ENCODE data around the gene COL28A1. TPM values are rescaled to one million over a fixed set of nuclear protein-coding genes. Genes with fewer than 3 reads are reported as not detected.

The COL28A1 gene
- total RNA-seq, 1 experiment from 2014 or later = 2.2 TPM

DNA sequence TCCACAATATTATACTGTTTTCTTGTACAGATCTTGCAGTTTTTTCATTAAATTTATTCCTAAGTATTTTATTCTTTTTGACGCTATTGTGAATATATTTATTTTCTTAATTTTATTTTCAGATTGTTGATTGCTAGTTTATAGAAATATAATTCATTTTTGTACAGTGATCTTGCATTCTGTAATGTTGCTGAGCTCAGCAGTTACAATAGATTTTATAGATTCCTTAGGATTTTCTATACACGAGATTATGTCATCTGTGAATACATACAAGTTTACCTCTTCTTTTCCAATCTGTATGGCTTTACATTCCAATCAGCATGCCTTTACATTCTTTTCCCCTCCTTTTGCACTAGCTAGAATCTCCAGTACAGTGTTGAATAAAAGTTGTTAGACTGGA lies 223.3 kb downstream of the COL28A1 start:
- no peak overlapping the region for H2AFZ ChIP-seq
- no peak overlapping the region for H3K4me2 ChIP-seq
- no peaks in the 10 kb centered on the region for H3K4me1 ChIP-seq (replicated peaks; ENCODE audit: insufficient read depth)
- no peak overlapping the region for H3K27ac ChIP-seq
- no peaks in the 10 kb centered on the region for H3K79me2 ChIP-seq (ENCODE audit: low read depth)
- TF ChIP-seq, protein P1, sequence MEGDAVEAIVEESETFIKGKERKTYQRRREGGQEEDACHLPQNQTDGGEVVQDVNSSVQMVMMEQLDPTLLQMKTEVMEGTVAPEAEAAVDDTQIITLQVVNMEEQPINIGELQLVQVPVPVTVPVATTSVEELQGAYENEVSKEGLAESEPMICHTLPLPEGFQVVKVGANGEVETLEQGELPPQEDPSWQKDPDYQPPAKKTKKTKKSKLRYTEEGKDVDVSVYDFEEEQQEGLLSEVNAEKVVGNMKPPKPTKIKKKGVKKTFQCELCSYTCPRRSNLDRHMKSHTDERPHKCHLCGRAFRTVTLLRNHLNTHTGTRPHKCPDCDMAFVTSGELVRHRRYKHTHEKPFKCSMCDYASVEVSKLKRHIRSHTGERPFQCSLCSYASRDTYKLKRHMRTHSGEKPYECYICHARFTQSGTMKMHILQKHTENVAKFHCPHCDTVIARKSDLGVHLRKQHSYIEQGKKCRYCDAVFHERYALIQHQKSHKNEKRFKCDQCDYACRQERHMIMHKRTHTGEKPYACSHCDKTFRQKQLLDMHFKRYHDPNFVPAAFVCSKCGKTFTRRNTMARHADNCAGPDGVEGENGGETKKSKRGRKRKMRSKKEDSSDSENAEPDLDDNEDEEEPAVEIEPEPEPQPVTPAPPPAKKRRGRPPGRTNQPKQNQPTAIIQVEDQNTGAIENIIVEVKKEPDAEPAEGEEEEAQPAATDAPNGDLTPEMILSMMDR (conservative IDR thresholded peaks at IDR 0.05) = no peak
- no peak for TF ChIP-seq EZH2 (IDR thresholded peaks at IDR 0.05; ENCODE audit: low read depth)
- H3K4me3 ChIP-seq = no peak overlapping the region
- H3K27me3 ChIP-seq (ENCODE audit: insufficient read depth, low read depth) = no peaks in the 10 kb centered on the region
- ChIA-PET CTCF (no interaction called here), POLR2A (ENCODE audit: unreplicated experiment) (interaction anchor here (0.5 kb wide), 1 partner anchor 131 kb away, joined by 3 read pairs; no protein-coding TSS in a partner anchor)
- no peaks in the 10 kb centered on the region for H4K20me1 ChIP-seq (ENCODE audit: insufficient read depth)
- H3K9me3 ChIP-seq (ENCODE audit: insufficient read depth, low read depth) = no peaks in the 10 kb centered on the region
- intact Hi-C loops (cut with micrococcal nuclease; ENCODE audit: unreplicated experiment) = no loop called here
- no peak for DNase-seq
- no peaks in the 10 kb centered on the region for H3K36me3 ChIP-seq (ENCODE audit: low read depth)
- no TSS peak for BruUV-seq (replicated peaks)
- H3K9me2 ChIP-seq (ENCODE audit: insufficient read depth) = no peaks in the 10 kb centered on the region
- no peaks in the 10 kb centered on the region for H3F3A ChIP-seq (ENCODE audit: insufficient read depth, low read depth)

DNA sequence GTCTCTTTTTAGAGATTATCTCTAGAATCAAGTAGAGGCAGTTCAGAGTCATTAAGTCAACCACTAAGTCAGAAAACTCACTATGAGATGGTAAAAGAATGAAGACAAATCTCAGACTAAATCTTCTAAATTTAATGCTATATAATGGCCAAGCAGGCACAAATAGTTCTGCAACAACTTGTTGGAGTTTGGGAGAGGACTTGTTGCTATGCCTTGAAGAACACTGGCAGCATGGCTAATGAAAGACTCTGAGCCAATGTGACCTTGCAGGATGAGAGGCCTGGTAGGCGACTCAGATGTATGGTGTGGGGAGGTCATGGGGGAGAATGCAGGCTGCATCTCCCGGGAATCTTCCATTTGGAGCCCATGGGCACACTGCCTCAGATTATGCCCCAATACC lies 224.7 kb downstream of the COL28A1 start:
- Histone ChIP-seq H3K27ac (no peak overlapping the region), H3K79me2 (ENCODE audit: low read depth) (no peaks in the 10 kb centered on the region)
- no TSS peak for BruUV-seq (replicated peaks)

DNA sequence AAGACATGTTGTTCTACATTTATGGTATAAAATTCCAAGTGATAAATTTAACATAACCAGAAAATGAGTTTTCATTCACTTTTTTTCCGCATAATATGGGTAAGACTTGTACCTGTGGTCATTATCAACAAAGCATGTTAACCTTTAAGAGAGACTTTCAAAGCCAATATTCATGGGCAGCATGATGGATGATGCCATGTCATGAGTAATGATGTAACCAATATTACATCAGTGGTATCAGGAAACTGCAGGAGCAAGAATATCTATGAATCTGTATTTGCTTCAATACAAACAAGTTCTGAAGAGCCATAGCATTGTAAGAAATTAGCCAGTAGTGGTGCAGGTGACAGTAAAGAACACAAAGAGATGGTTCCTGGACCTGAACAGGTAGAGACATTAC lies 226.5 kb downstream of the COL28A1 start:
- TF ChIP-seq, protein P1 (conservative IDR thresholded peaks at IDR 0.05) = no peak
- no peak for TF ChIP-seq EZH2 (IDR thresholded peaks at IDR 0.05; ENCODE audit: low read depth)
- Histone ChIP-seq H3F3A (ENCODE audit: insufficient read depth, low read depth) (no peaks in the 10 kb centered on the region), H3K4me3 (no peak overlapping the region), H3K27ac (no peak overlapping the region), H3K4me1 (replicated peaks; ENCODE audit: insufficient read depth) (no peaks in the 10 kb centered on the region), H3K36me3 (ENCODE audit: low read depth) (no peaks in the 10 kb centered on the region), H3K9me2 (ENCODE audit: insufficient read depth) (no peaks in the 10 kb centered on the region), H4K20me1 (ENCODE audit: insufficient read depth) (no peaks in the 10 kb centered on the region), H3K79me2 (ENCODE audit: low read depth) (no peaks in the 10 kb centered on the region), H3K27me3 (ENCODE audit: insufficient read depth, low read depth) (no peaks in the 10 kb centered on the region), H3K4me2 (no peak overlapping the region), H3K9me3 (ENCODE audit: insufficient read depth, low read depth) (no peaks in the 10 kb centered on the region), H2AFZ (no peak overlapping the region)
- ChIA-PET POLR2A (ENCODE audit: unreplicated experiment) (no interaction called here), CTCF (no interaction called here)
- no peak for DNase-seq
- BruUV-seq (replicated peaks) = no TSS peak
- intact Hi-C loops (cut with micrococcal nuclease; ENCODE audit: unreplicated experiment) = no loop called here

More for the DNA sequence above, 224.7 kb downstream of the COL28A1 start:
- TF ChIP-seq, protein P1 (conservative IDR thresholded peaks at IDR 0.05) = no peak
- TF ChIP-seq EZH2 (IDR thresholded peaks at IDR 0.05; ENCODE audit: low read depth) = no peak
- no peaks in the 10 kb centered on the region for H3F3A ChIP-seq (ENCODE audit: insufficient read depth, low read depth)
- ChIA-PET POLR2A (ENCODE audit: unreplicated experiment) (no interaction called here), CTCF (no interaction called here)
- no peaks in the 10 kb centered on the region for H3K36me3 ChIP-seq (ENCODE audit: low read depth)
- H3K4me2 ChIP-seq = no peak overlapping the region
- H3K9me2 ChIP-seq (ENCODE audit: insufficient read depth) = no peaks in the 10 kb centered on the region
- H3K4me3 ChIP-seq = no peak overlapping the region
- no peaks in the 10 kb centered on the region for H3K4me1 ChIP-seq (replicated peaks; ENCODE audit: insufficient read depth)
- no peak overlapping the region for H2AFZ ChIP-seq
- no peaks in the 10 kb centered on the region for H3K9me3 ChIP-seq (ENCODE audit: insufficient read depth, low read depth)
- no peaks in the 10 kb centered on the region for H3K27me3 ChIP-seq (ENCODE audit: insufficient read depth, low read depth)
- intact Hi-C loops (cut with micrococcal nuclease; ENCODE audit: unreplicated experiment) = no loop called here
- DNase-seq = no peak
- H4K20me1 ChIP-seq (ENCODE audit: insufficient read depth) = no peaks in the 10 kb centered on the region

Other genes with a start within 250 kb of the COL28A1 start
- gene MIOS, start 31.0 kb upstream of the COL28A1 start, total RNA-seq (2021) = 35.8 and 42.0 TPM in 2 replicates
- 15.5 and 20.5 TPM in 2 replicates for gene UMAD1, start 104.9 kb upstream of the COL28A1 start, total RNA-seq (2021)
- gene RPA3, start 182.7 kb upstream of the COL28A1 start, total RNA-seq (2021) = 147 and 166 TPM in 2 replicates